NK-92 (cell line): ENCODE measurements around the gene TMEM50A.
"Not testable (repeated sequence)": the region's sequence is repeated elsewhere in the genome, so short reads cannot be mapped to it uniquely, and the experiment has no call there.

Source experiments
- DNase-seq: peaks from one replicate; lab custom pipeline; 2025; ENCODE audit not compliant: unreplicated experiment; lab: John Stamatoyannopoulos, UW

TMEM50A gene

GRCh38 chr1:25383090-25383489 lies 45.0 kb downstream of the TMEM50A start:
- DNase-seq, result not testable (repeated sequence)

GRCh38 chr1:25383875-25384274 lies 45.7 kb downstream of the TMEM50A start:
- not testable (repeated sequence) for DNase-seq

- DNase-seq, result not testable (repeated sequence)
Observed at GRCh38 chr1:25387096-25387495, 49.0 kb downstream of the TMEM50A start.

- not testable (repeated sequence) for DNase-seq
Observed at GRCh38 chr1:25388691-25389090, 50.6 kb downstream of the TMEM50A start.

- not testable (repeated sequence) for DNase-seq
Observed at GRCh38 chr1:25389721-25390120, 51.6 kb downstream of the TMEM50A start.

GRCh38 chr1:25392841-25393240 lies 54.7 kb downstream of the TMEM50A start:
- no peak for DNase-seq

- not testable (repeated sequence) for DNase-seq
Observed at GRCh38 chr1:25397549-25397948, 59.4 kb downstream of the TMEM50A start.

- not testable (repeated sequence) for DNase-seq
Observed at GRCh38 chr1:25398079-25398478, 59.9 kb downstream of the TMEM50A start.

GRCh38 chr1:25402947-25403803 lies 65.0 kb downstream of the TMEM50A start:
- DNase-seq, result not testable (repeated sequence)

- DNase-seq, result not testable (repeated sequence)
Observed at GRCh38 chr1:25405731-25406305, 67.7 kb downstream of the TMEM50A start.

- DNase-seq, result not testable (repeated sequence)
Observed at GRCh38 chr1:25409641-25410427, 71.7 kb downstream of the TMEM50A start.
